Activated T-helper 17 cell treated with anti-CD3 and anti-CD28 coated beads, Interleukin-2, amount 50 U/mL, for 72 hours (primary cell): ENCODE results near the gene MPP7. TPM values are rescaled to one million over a fixed set of nuclear protein-coding genes. Genes with fewer than 3 reads are reported as not detected.

Source experiments
- ATAC-seq: fragments of 150-1000 bp; cut with Tn5 transposase; replicated peaks from 2 replicates; pipeline ENCODE4 v1.10.0; 2021; ENCODE audit warnings: mild to moderate bottlenecking, moderate library complexity
- H3K27ac Mint-ChIP-seq: one replicate; pipeline ENCODE4 v1.8.0; 2022; ENCODE audit warnings: mixed read lengths
- H3K27me3 Mint-ChIP-seq: one replicate; pipeline ENCODE4 v1.8.0; 2022; ENCODE audit warnings: mixed read lengths
- H3K36me3 Mint-ChIP-seq: one replicate; pipeline ENCODE4 v1.8.0; 2022; ENCODE audit warnings: low read depth, mild to moderate bottlenecking, mixed read lengths
- H3K4me1 Mint-ChIP-seq: one replicate; pipeline ENCODE4 v1.8.0; 2022; ENCODE audit warnings: mixed read lengths
- H3K4me3 Mint-ChIP-seq: one replicate; pipeline ENCODE4 v1.8.0; 2022; ENCODE audit warnings: mild to moderate bottlenecking, mixed read lengths
- H3K9me3 Mint-ChIP-seq: one replicate; pipeline ENCODE4 v1.8.0; 2022; ENCODE audit warnings: mixed read lengths
- total RNA-seq, 2 donors: library from RNA; stranded (reverse); gene quantifications; one replicate each; pipeline ENCODE4 v1.2.3, GENCODE V29; 2022

The MPP7 gene
- total RNA-seq, 2 donors from 2014 or later: 2.9 to 5.8 TPM

- no peaks in the 10 kb centered on the region for H3K27me3 Mint-ChIP-seq
- peak overlapping the region; percentile 28 for H3K27ac Mint-ChIP-seq
- no peaks in the 10 kb centered on the region for H3K9me3 Mint-ChIP-seq
- peaks cover 22% of the 10 kb centered on the region for H3K36me3 Mint-ChIP-seq
- no peak for ATAC-seq
- H3K4me3 Mint-ChIP-seq: no peak overlapping the region
- H3K4me1 Mint-ChIP-seq: peaks cover 9% of the 10 kb centered on the region
These were observed 15.8 kb upstream of the MPP7 start for GRCh38 chr10:28318626-28319025.

DNA sequence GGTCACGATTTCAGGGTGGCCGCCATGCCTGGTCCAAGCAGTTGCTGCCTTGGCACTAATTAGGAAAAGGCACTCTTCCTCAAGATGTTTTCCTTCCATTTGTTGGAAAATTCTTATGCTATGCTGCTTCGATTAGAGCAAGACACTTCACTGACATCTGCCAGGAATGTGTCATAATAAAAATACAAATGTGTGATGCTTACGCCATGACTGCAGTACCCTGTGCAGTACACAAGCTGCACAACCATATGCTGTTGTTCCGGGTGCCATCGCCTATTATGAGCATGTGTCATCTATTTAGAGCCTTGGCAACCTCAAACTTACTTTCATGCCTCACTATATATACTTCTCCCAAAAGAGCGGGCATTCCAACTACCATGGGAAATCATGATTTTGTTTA is 14.9 kb upstream of the MPP7 start:
- Mint-ChIP-seq H3K9me3 (no peaks in the 10 kb centered on the region), H3K4me3 (no peak overlapping the region), H3K27ac (no peak overlapping the region), H3K36me3 (peaks cover 22% of the 10 kb centered on the region), H3K4me1 (peaks cover 10% of the 10 kb centered on the region), H3K27me3 (no peaks in the 10 kb centered on the region)
- no peak for ATAC-seq

DNA sequence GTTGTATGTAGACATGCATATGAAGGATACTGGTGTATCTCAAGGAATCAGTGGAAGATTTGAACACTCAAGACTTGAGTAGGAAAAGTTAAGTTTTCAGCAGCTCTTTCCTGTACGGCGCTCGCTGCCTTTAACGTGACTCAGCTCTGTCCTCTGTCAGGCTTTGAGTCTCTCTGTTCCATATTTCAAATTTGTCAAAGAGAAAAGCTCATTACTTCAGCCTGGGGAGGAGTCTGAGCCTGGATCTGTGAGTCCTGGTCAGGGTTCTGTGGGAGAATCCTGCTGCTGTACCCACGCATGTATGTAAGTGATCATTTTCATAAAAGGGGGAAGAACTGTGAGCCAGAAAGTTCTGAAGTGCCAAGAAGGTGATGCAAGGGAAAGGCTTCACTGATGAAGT is 13.8 kb upstream of the MPP7 start:
- no peak for ATAC-seq
- Mint-ChIP-seq H3K4me1 (peaks cover 3% of the 10 kb centered on the region), H3K27ac (no peak overlapping the region), H3K27me3 (no peaks in the 10 kb centered on the region), H3K4me3 (no peak overlapping the region), H3K9me3 (peaks cover 5% of the 10 kb centered on the region), H3K36me3 (peaks cover 22% of the 10 kb centered on the region)

DNA sequence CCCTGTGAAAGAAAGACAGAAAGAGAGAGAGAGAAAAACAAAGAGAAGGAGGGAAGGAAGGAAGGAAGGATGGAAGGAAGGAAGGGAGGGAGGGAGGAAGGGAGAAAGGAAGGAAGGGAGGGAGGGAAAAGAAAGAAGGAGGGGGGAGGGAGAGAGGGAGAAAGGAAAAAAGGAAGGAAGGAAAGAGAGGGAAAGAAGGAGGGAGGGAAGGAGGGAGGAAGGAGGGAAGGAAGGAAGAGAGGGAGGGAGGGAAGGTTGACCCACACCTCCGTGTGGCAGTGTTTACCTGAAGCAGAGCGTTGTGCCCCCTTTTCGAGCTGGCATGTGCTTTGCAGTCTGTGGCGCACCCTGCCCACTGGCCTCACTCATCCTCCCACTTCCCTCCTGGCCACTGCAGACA is 12.3 kb upstream of the MPP7 start:
- no peak overlapping the region for H3K27ac Mint-ChIP-seq
- no peak overlapping the region for H3K4me3 Mint-ChIP-seq
- peaks cover 17% of the 10 kb centered on the region for H3K36me3 Mint-ChIP-seq
- H3K4me1 Mint-ChIP-seq: peaks cover 3% of the 10 kb centered on the region
- no peaks in the 10 kb centered on the region for H3K27me3 Mint-ChIP-seq
- ATAC-seq: no peak
- H3K9me3 Mint-ChIP-seq: peaks cover 5% of the 10 kb centered on the region

DNA sequence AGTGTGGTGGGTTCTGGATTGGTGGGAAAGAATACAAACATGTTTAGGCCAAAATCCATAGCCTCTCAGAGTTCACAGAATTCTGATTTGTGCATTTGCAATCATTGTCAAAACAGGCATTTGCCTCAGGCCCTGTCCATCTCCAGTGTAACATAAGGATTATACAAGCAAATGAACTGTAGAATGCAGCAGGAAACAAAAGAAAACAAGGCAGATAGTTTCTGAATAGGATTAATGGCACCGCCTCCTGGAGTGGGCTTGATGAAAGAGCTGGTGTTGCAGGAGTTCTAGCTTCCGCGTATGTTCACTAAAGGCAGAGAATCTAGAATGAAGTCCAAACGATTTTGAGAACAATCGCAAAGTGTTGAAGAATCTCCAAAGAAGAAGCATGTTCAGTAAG is 11.3 kb upstream of the MPP7 start:
- no peak for ATAC-seq
- H3K27me3 Mint-ChIP-seq: no peaks in the 10 kb centered on the region
- peaks cover 5% of the 10 kb centered on the region for H3K9me3 Mint-ChIP-seq
- H3K4me3 Mint-ChIP-seq: no peak overlapping the region
- H3K27ac Mint-ChIP-seq: no peak overlapping the region
- peaks cover 3% of the 10 kb centered on the region for H3K4me1 Mint-ChIP-seq
- peaks cover 13% of the 10 kb centered on the region for H3K36me3 Mint-ChIP-seq

GRCh38 chr10:28312572-28312971 is 9.7 kb upstream of the MPP7 start:
- no peak for ATAC-seq

GRCh38 chr10:28311104-28311503 is 8.2 kb upstream of the MPP7 start:
- no peak for ATAC-seq
- Mint-ChIP-seq H3K36me3 (no peaks in the 10 kb centered on the region), H3K27ac (no peak overlapping the region), H3K4me1 (peaks cover 3% of the 10 kb centered on the region), H3K4me3 (no peak overlapping the region), H3K9me3 (peaks cover 5% of the 10 kb centered on the region), H3K27me3 (no peaks in the 10 kb centered on the region)

More at GRCh38 chr10:28312572-28312971, 9.7 kb upstream of the MPP7 start:
- Mint-ChIP-seq H3K4me3 (no peak overlapping the region), H3K4me1 (peaks cover 3% of the 10 kb centered on the region), H3K27ac (peak overlapping the region; percentile 14), H3K9me3 (peaks cover 5% of the 10 kb centered on the region), H3K27me3 (no peaks in the 10 kb centered on the region), H3K36me3 (no peaks in the 10 kb centered on the region)

DNA sequence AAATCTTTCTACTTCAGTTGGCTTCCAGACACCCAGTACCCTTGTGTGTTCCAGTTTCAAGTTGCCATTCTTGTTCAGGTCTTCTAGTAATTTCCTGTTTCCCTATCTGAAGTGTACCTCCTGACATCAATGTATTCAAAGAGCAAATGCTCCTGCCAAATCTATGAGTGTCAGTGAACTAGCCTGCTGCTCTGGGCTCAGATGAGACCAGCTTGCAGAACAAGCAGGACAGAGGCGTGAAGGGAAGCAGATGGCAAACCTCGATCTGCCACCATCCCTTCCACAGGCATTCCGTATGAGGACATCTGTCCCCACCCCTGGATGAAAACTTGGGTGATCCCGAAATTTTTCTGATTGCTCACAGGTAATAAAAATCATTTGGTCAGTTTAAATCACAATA is 4.4 kb upstream of the MPP7 start:
- no peaks in the 10 kb centered on the region for H3K27me3 Mint-ChIP-seq
- peaks cover 4% of the 10 kb centered on the region for H3K9me3 Mint-ChIP-seq
- H3K36me3 Mint-ChIP-seq: no peaks in the 10 kb centered on the region
- ATAC-seq: no peak
- H3K27ac Mint-ChIP-seq: no peak overlapping the region
- no peak overlapping the region for H3K4me3 Mint-ChIP-seq
- H3K4me1 Mint-ChIP-seq: peaks cover 8% of the 10 kb centered on the region

GRCh38 chr10:28305553-28305952 is 2.7 kb upstream of the MPP7 start:
- Mint-ChIP-seq H3K27ac (no peak overlapping the region), H3K4me1 (peaks cover 12% of the 10 kb centered on the region), H3K4me3 (no peak overlapping the region), H3K27me3 (no peaks in the 10 kb centered on the region), H3K9me3 (no peaks in the 10 kb centered on the region), H3K36me3 (no peaks in the 10 kb centered on the region)
- ATAC-seq: no peak

- Mint-ChIP-seq H3K27me3 (no peaks in the 10 kb centered on the region), H3K9me3 (no peaks in the 10 kb centered on the region), H3K4me1 (peaks cover 16% of the 10 kb centered on the region), H3K27ac (peak overlapping the region; percentile 89), H3K4me3 (peak overlapping the region; percentile 97), H3K36me3 (no peaks in the 10 kb centered on the region)
- ATAC-seq: no peak
These were observed 1.2 kb upstream of the MPP7 start for GRCh38 chr10:28304032-28304571.

- H3K4me3 Mint-ChIP-seq: peak overlapping the region; percentile 81
- ATAC-seq: no peak
- H3K27me3 Mint-ChIP-seq: no peaks in the 10 kb centered on the region
- peak overlapping the region; percentile 82 for H3K27ac Mint-ChIP-seq
- H3K36me3 Mint-ChIP-seq: no peaks in the 10 kb centered on the region
- H3K9me3 Mint-ChIP-seq: no peaks in the 10 kb centered on the region
- peaks cover 25% of the 10 kb centered on the region for H3K4me1 Mint-ChIP-seq
These were observed 739 bp downstream of the MPP7 start for GRCh38 chr10:28302012-28302637.

- peaks cover 32% of the 10 kb centered on the region for H3K4me1 Mint-ChIP-seq
These were observed 2.8 kb downstream of the MPP7 start for GRCh38 chr10:28300027-28300426.

GRCh38 chr10:28298951-28299350 is 3.9 kb downstream of the MPP7 start:
- no peaks in the 10 kb centered on the region for H3K9me3 Mint-ChIP-seq
- peak overlapping the region; percentile 47 for H3K4me3 Mint-ChIP-seq
- no peak for ATAC-seq
- H3K4me1 Mint-ChIP-seq: peaks cover 29% of the 10 kb centered on the region
- H3K36me3 Mint-ChIP-seq: no peaks in the 10 kb centered on the region
- H3K27me3 Mint-ChIP-seq: no peaks in the 10 kb centered on the region
- H3K27ac Mint-ChIP-seq: peak overlapping the region; percentile 3

More at GRCh38 chr10:28300027-28300426, 2.8 kb downstream of the MPP7 start:
- no peaks in the 10 kb centered on the region for H3K9me3 Mint-ChIP-seq
- no peaks in the 10 kb centered on the region for H3K27me3 Mint-ChIP-seq
- H3K27ac Mint-ChIP-seq: no peak overlapping the region
- no peaks in the 10 kb centered on the region for H3K36me3 Mint-ChIP-seq
- ATAC-seq: no peak
- no peak overlapping the region for H3K4me3 Mint-ChIP-seq

- no peak for ATAC-seq
- Mint-ChIP-seq H3K9me3 (no peaks in the 10 kb centered on the region), H3K36me3 (no peaks in the 10 kb centered on the region), H3K27ac (peak overlapping the region; percentile 3), H3K4me3 (no peak overlapping the region), H3K4me1 (peaks cover 40% of the 10 kb centered on the region), H3K27me3 (no peaks in the 10 kb centered on the region)
These were observed 6.8 kb downstream of the MPP7 start for GRCh38 chr10:28296023-28296422.

DNA sequence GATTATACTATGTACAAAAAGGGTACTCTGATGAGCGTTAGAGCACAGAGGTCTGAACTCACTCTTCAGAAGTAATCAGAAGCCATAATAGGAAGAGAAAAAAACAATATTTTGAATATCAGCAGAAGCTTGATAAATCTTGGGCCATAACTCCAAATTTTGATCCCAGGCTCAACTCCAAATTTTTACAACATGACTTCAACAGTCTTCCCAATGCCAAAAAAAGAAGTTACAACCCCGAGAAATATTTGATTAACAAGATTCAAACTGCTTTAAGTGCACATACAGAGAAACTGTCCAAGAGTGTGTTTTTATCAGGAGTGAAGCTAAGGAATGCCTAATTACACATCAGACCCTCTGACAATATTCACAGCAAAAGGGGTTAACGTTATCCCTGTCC is 7.5 kb downstream of the MPP7 start:
- H3K9me3 Mint-ChIP-seq: no peaks in the 10 kb centered on the region
- ATAC-seq: no peak
- H3K27ac Mint-ChIP-seq: no peak overlapping the region
- no peaks in the 10 kb centered on the region for H3K27me3 Mint-ChIP-seq
- H3K36me3 Mint-ChIP-seq: no peaks in the 10 kb centered on the region
- H3K4me1 Mint-ChIP-seq: peaks cover 40% of the 10 kb centered on the region
- no peak overlapping the region for H3K4me3 Mint-ChIP-seq
